HUES64 (cell line): ENCODE measurements around the gene LDLRAD4.

Experiments
- H3K27ac ChIP-seq: 2 replicates; pipeline ENCODE4 v1.7.0; 2013; ENCODE audit warnings: low read depth, low read length, inconsistent platforms
- H3K27me3 ChIP-seq: 2 replicates; pipeline ENCODE4 v1.6.1; 2013; ENCODE audit warnings: mild to moderate bottlenecking, low read length; ENCODE audit not compliant: insufficient read depth
- H3K36me3 ChIP-seq: 2 replicates; pipeline ENCODE4 v1.6.1; 2013; ENCODE audit warnings: mild to moderate bottlenecking, low read length; ENCODE audit not compliant: insufficient read depth
- H3K4me1 ChIP-seq: 2 replicates; pipeline ENCODE4 v1.6.1; 2013; ENCODE audit warnings: mild to moderate bottlenecking, low read length, moderate library complexity; ENCODE audit not compliant: insufficient read depth
- H3K4me3 ChIP-seq: 2 replicates; pipeline ENCODE4 v1.5.1; 2013; ENCODE audit warnings: mild to moderate bottlenecking, low read length, moderate library complexity
- H3K9ac ChIP-seq: 2 replicates; pipeline ENCODE4 v1.6.1; 2013; ENCODE audit warnings: mild to moderate bottlenecking, low read depth, low read length
- H3K9me3 ChIP-seq: 2 replicates; pipeline ENCODE4 v1.6.1; 2013; ENCODE audit warnings: low read depth, low read length; ENCODE audit not compliant: insufficient read depth
- WGBS: fragments of 150-250, 120-280 bp; methylation state at CpG from one replicate; pipeline ENCODE4 v1.1.7; 2013; ENCODE audit warnings: missing lambda C conversion rate; 5-methylcytosine and 5-hydroxymethylcytosine counted together

LDLRAD4 gene

DNA sequence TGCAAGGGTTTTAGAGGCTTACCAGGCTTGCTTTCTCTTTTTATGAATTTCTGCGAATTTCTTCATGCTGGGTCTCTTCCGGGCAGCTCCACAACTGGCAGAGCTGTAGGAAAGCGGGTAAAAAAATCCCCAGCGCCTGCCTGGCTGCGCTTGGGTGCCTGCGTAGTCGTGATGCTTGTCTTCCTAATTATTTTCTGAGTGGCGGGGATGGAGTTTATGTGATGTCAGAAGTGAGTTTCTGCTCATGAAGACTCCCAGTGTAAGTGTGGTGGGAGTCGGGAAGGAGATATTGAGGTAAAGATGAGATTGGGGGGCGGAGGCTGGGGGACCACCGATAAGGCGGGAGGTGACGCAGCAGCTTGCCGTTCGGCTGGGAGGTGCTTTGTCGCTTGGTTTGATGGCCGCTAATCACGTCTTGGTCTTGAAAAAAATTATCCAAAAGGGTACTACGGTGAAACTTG is 229.8 kb downstream of the LDLRAD4 start:
- Histone ChIP-seq H3K4me3 (no peak overlapping the region), H3K9ac (no peak overlapping the region), H3K36me3 (no peaks in the 10 kb centered on the region), H3K9me3 (no peaks in the 10 kb centered on the region), H3K27me3 (peaks cover 49% of the 10 kb centered on the region; the same call in 1 of the 2 replicates), H3K27ac (no peak overlapping the region), H3K4me1 (peaks cover 44% of the 10 kb centered on the region)
- WGBS: 79% methylated on average over 19 of the region's 19 CpGs

DNA sequence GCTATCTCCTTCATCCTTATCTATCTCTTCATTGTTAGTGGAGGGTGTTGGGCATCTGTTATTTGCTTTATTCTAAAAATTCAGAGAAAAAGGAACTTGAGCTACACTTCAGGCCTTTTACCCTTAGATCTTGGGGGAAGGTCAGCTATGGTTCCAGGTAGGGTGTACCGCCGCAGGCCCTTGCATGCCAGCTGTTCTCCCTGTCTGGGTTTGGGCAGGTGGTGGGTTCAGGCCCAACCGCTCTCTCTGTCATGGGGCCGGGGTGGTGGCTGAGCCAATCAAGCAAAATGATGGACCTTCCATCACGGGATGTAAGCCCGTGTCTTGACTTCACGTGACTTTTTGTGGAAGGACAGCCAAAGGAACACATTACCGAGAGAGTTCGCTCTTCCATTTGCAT is 231.1 kb downstream of the LDLRAD4 start:
- Histone ChIP-seq H3K9ac (no peak overlapping the region), H3K27me3 (peaks cover 57% of the 10 kb centered on the region), H3K4me3 (no peak overlapping the region), H3K4me1 (peaks cover 50% of the 10 kb centered on the region), H3K27ac (no peak overlapping the region), H3K36me3 (no peaks in the 10 kb centered on the region), H3K9me3 (no peaks in the 10 kb centered on the region)
- WGBS: 95% methylated on average over 9 of the region's 9 CpGs

DNA sequence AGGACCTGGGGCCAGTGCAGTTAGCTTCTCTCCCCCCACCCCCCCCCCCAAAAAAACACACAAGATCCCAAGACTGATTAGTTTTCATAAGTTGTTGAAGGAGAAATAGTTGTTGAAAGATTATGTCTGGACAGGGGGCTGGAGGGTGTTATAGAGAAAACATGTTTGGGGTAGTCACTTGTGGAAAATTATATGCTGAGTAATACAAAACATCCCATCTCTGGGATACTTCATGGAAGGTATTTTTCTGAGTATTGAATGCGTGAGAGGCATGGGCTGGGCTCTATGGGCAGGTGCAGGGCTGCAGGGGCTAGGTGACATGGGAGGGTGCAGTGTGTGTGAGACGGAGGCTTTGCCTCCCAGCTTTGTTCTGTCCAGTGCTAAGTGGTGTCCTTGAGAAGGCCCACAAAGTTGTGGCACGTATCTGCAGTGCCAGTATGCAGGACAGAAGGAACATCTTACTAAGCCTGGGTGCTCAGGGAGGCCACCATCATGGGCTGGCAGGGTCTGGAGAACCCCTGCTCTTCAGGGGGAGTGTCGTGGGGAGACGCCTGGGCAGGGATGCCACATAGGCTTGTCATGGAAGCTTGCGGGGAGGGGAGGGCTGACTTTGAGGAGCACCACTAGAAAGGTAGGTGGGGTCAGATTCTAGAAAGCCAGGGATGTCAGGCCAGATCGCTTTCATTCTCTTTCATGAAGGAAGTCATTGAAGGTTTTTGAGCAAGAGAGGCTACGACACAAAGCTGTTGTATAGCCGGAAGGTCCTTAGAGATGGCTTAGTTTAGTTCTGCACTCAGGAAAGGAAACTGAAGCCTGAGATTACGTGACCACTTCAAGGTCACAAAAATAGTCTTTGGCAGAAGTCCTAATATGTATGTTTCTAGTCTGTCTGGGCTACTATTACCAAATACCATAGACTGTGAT is 232.0 kb downstream of the LDLRAD4 start:
- H3K36me3 ChIP-seq: no peaks in the 10 kb centered on the region
- peaks cover 50% of the 10 kb centered on the region for H3K4me1 ChIP-seq
- H3K4me3 ChIP-seq: no peak overlapping the region
- WGBS: 80% methylated on average over 10 of the region's 10 CpGs
- peaks cover 57% of the 10 kb centered on the region for H3K27me3 ChIP-seq
- H3K9me3 ChIP-seq: no peaks in the 10 kb centered on the region
- no peak overlapping the region for H3K9ac ChIP-seq
- H3K27ac ChIP-seq: no peak overlapping the region

- Histone ChIP-seq H3K9ac (no peak overlapping the region), H3K9me3 (no peaks in the 10 kb centered on the region), H3K27me3 (peaks cover 54% of the 10 kb centered on the region), H3K36me3 (no peaks in the 10 kb centered on the region), H3K4me3 (no peak overlapping the region), H3K4me1 (peaks cover 48% of the 10 kb centered on the region), H3K27ac (no peak overlapping the region)
- 93% methylated on average over 3 of the region's 3 CpGs for WGBS
These were observed 232.6 kb downstream of the LDLRAD4 start for GRCh38 chr18:13451213-13451540.

- H3K27me3 ChIP-seq: peaks cover 50% of the 10 kb centered on the region
- H3K4me1 ChIP-seq: peaks cover 41% of the 10 kb centered on the region
- H3K9ac ChIP-seq: no peak overlapping the region
- peak overlapping the region; percentile 46; the same call in 1 of the 2 replicates for H3K27ac ChIP-seq
- no peaks in the 10 kb centered on the region for H3K9me3 ChIP-seq
- H3K4me3 ChIP-seq: no peak overlapping the region
- WGBS: 29% methylated on average over 14 of the region's 14 CpGs
- no peaks in the 10 kb centered on the region for H3K36me3 ChIP-seq
These were observed 233.3 kb downstream of the LDLRAD4 start for GRCh38 chr18:13451661-13452387.

DNA sequence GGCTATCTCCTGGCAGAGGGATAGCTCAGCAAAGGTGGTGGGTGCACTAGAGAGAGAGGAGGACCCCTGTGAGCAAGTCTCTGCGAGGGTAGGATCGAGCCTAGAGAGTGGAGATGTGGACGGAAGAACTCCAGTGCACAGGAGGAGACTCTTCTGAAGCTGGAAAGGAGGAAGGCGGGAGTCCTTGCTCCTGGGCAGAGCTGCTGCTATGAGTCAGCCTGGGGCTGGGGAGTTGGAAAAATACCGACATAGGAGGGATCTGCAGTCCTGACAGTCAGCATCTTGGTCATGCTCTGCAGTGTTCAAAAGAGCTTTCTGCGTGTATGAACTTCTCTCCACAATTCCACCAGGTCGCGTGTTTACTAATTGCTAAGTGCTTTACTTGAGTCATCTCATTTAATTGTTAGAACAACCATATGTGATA is 233.8 kb downstream of the LDLRAD4 start:
- no peak overlapping the region for H3K9ac ChIP-seq
- H3K4me1 ChIP-seq: peaks cover 37% of the 10 kb centered on the region
- WGBS: 5% methylated on average over 8 of the region's 8 CpGs
- H3K9me3 ChIP-seq: no peaks in the 10 kb centered on the region
- H3K4me3 ChIP-seq: peak overlapping the region; percentile 2; the same call in 1 of the 2 replicates
- no peaks in the 10 kb centered on the region for H3K36me3 ChIP-seq
- H3K27ac ChIP-seq: peak overlapping the region; percentile 46; the same call in 1 of the 2 replicates
- peaks cover 47% of the 10 kb centered on the region for H3K27me3 ChIP-seq

GRCh38 chr18:13452871-13453680 is 234.5 kb downstream of the LDLRAD4 start:
- H3K9me3 ChIP-seq: no peaks in the 10 kb centered on the region
- peak overlapping the region; percentile 2; the same call in 1 of the 2 replicates for H3K4me3 ChIP-seq
- H3K4me1 ChIP-seq: peaks cover 30% of the 10 kb centered on the region
- no peak overlapping the region for H3K9ac ChIP-seq
- peaks cover 41% of the 10 kb centered on the region for H3K27me3 ChIP-seq
- H3K36me3 ChIP-seq: no peaks in the 10 kb centered on the region
- WGBS: 12% methylated on average over 21 of the region's 21 CpGs
- H3K27ac ChIP-seq: peak overlapping the region; percentile 46; the same call in 1 of the 2 replicates

GRCh38 chr18:13453714-13454113 is 235.2 kb downstream of the LDLRAD4 start:
- Histone ChIP-seq H3K27me3 (peaks cover 35% of the 10 kb centered on the region), H3K9ac (no peak overlapping the region), H3K27ac (no peak overlapping the region), H3K36me3 (no peaks in the 10 kb centered on the region), H3K4me3 (no peak overlapping the region), H3K4me1 (peaks cover 28% of the 10 kb centered on the region), H3K9me3 (no peaks in the 10 kb centered on the region)
- WGBS: 85% methylated on average over 18 of the region's 18 CpGs

- Histone ChIP-seq H3K36me3 (no peaks in the 10 kb centered on the region), H3K9ac (no peak overlapping the region), H3K9me3 (no peaks in the 10 kb centered on the region), H3K27me3 (peaks cover 26% of the 10 kb centered on the region), H3K27ac (no peak overlapping the region), H3K4me3 (no peak overlapping the region), H3K4me1 (peaks cover 28% of the 10 kb centered on the region)
- WGBS: 94% methylated on average over 12 of the region's 12 CpGs
These were observed 236.0 kb downstream of the LDLRAD4 start for GRCh38 chr18:13454363-13455150.

DNA sequence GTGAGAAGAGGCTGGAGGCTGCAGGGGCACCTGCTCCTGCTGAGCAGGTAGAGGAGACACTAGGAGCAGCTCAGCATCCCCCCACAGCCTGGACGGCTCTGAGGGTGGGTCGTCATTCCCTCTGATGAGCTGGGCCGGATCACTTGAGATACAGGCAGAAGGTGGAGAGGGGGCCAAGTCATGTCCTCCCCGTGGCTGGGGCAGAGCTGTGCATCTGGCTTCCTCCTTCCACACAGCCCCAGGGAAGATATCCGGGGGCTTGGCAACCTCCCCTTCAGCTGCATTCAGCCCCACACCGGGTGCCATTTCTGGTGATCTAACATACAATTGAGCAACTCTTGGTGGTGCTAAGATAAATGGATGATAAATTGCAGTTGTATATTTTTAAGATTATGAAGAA is 236.9 kb downstream of the LDLRAD4 start:
- Histone ChIP-seq H3K4me1 (peaks cover 28% of the 10 kb centered on the region), H3K4me3 (no peak overlapping the region), H3K9me3 (no peaks in the 10 kb centered on the region), H3K36me3 (no peaks in the 10 kb centered on the region), H3K9ac (no peak overlapping the region), H3K27ac (no peak overlapping the region), H3K27me3 (peaks cover 22% of the 10 kb centered on the region)
- 83% methylated on average over 5 of the region's 6 CpGs for WGBS
